Left ventricle myocardium inferior (tissue), 1 donor: ENCODE results near the gene FBLN2. TPM values are rescaled to one million over a fixed set of nuclear protein-coding genes. Genes with fewer than 3 reads are reported as not detected.

Source experiments
- DNase-seq: peaks from one replicate; pipeline ENCODE4 v3.0.0-alpha.2; 2020
- H3K27ac ChIP-seq: fragments of 200-600 bp; replicated peaks from 2 replicates; pipeline ENCODE4 v1.8.0; 2021
- H3K27me3 ChIP-seq: fragments of 200-600 bp; 2 replicates; pipeline ENCODE4 v1.8.0; 2021; ENCODE audit warnings: low read depth
- H3K36me3 ChIP-seq: fragments of 200-600 bp; 2 replicates; pipeline ENCODE4 v1.8.0; 2021
- H3K4me1 ChIP-seq: fragments of 200-600 bp; 2 replicates; pipeline ENCODE4 v1.8.0; 2021
- H3K4me3 ChIP-seq: fragments of 200-600 bp; 2 replicates; pipeline ENCODE4 v1.8.0; 2021; ENCODE audit warnings: mild to moderate bottlenecking, moderate library complexity
- H3K9me3 ChIP-seq: fragments of 200-600 bp; replicated peaks from 2 replicates; pipeline ENCODE4 v1.8.0; 2021
- CTCF ChIP-seq: fragments of 200-600 bp; IDR thresholded peaks from 2 replicates; pipeline ENCODE4 v1.8.0; 2021; ENCODE audit warnings: antibody characterized with exemption, mild to moderate bottlenecking, borderline replicate concordance
- intact Hi-C: fragments of 100-400 bp; cut with micrococcal nuclease; formaldehyde crosslinking; loops from one replicate; pipeline ENCODE4 v1.11.0; 2022
- total RNA-seq: library from RNA; stranded (reverse); fragmentation: NEBNext Ultra II Directional; extraction: Animal tissue kit (Norgen Biotek cat#: 25700); gene quantifications from one replicate; pipeline ENCODE4 v1.2.1, GENCODE V29; 2021
- donor health status: DM: no; HTN: yes; CAD: no; lungs with severe emphysema.

FBLN2 gene
- total RNA-seq, 1 donor from 2014 or later: 56.7 TPM

GRCh38 chr3:13525827-13526625, 22.9 kb upstream of the FBLN2 start:
- DNase-seq: peak; percentile 28
- TF ChIP-seq CTCF: no peak
- Histone ChIP-seq H3K4me3 (no peak overlapping the region), H3K27me3 (peaks cover 17% of the 10 kb centered on the region), H3K9me3 (no peaks in the 10 kb centered on the region), H3K4me1 (peaks cover 21% of the 10 kb centered on the region), H3K36me3 (no peaks in the 10 kb centered on the region), H3K27ac (peak overlapping the region; percentile 75)
- intact Hi-C loops: no loop called here

- Histone ChIP-seq H3K9me3 (no peaks in the 10 kb centered on the region), H3K4me1 (peaks cover 21% of the 10 kb centered on the region), H3K36me3 (no peaks in the 10 kb centered on the region), H3K27me3 (peaks cover 17% of the 10 kb centered on the region), H3K27ac (peak overlapping the region; percentile 75), H3K4me3 (no peak overlapping the region)
- intact Hi-C loops: no loop called here
- no peak for TF ChIP-seq CTCF
- peak; percentile 10 for DNase-seq
Observed at GRCh38 chr3:13526626-13526949, 22.3 kb upstream of the FBLN2 start.

- Histone ChIP-seq H3K9me3 (no peaks in the 10 kb centered on the region), H3K27ac (peak overlapping the region; percentile 71), H3K4me3 (no peak overlapping the region), H3K4me1 (peaks cover 21% of the 10 kb centered on the region), H3K27me3 (peaks cover 22% of the 10 kb centered on the region), H3K36me3 (no peaks in the 10 kb centered on the region)
- intact Hi-C loops: no loop called here
- peak; percentile 42 for DNase-seq
- peak; percentile 41 for TF ChIP-seq CTCF
Observed at GRCh38 chr3:13528217-13528867, 20.6 kb upstream of the FBLN2 start.

GRCh38 chr3:13529196-13530112, 19.5 kb upstream of the FBLN2 start:
- H3K36me3 ChIP-seq: no peaks in the 10 kb centered on the region
- no peak for TF ChIP-seq CTCF
- no peak overlapping the region for H3K4me3 ChIP-seq
- peak overlapping the region; percentile 71 for H3K27ac ChIP-seq
- peaks cover 22% of the 10 kb centered on the region for H3K27me3 ChIP-seq
- DNase-seq: peak; percentile 9
- H3K4me1 ChIP-seq: peaks cover 21% of the 10 kb centered on the region
- H3K9me3 ChIP-seq: no peaks in the 10 kb centered on the region
- intact Hi-C loops: no loop called here

GRCh38 chr3:13530241-13531009, 18.5 kb upstream of the FBLN2 start:
- Histone ChIP-seq H3K27me3 (peaks cover 27% of the 10 kb centered on the region), H3K9me3 (no peaks in the 10 kb centered on the region), H3K27ac (peak overlapping the region; percentile 71), H3K36me3 (no peaks in the 10 kb centered on the region), H3K4me1 (peaks cover 21% of the 10 kb centered on the region), H3K4me3 (no peak overlapping the region)
- intact Hi-C loops: no loop called here
- no peak for TF ChIP-seq CTCF
- peak; percentile 33 for DNase-seq
